ENCODE results near the gene CYP3A4. TPM values are rescaled to one million over a fixed set of nuclear protein-coding genes. Genes with fewer than 3 reads are reported as not detected.
A peak's percentile ranks its signal among the peaks of the same experiment; 100 is the strongest.

CYP3A4 gene
- total and polyA plus RNA-seq, 2 of the 13 experiments (the other 11 are each of a cell fraction or from before 2014, with no cell fraction given): 0.11 to 0.24 TPM

DNA sequence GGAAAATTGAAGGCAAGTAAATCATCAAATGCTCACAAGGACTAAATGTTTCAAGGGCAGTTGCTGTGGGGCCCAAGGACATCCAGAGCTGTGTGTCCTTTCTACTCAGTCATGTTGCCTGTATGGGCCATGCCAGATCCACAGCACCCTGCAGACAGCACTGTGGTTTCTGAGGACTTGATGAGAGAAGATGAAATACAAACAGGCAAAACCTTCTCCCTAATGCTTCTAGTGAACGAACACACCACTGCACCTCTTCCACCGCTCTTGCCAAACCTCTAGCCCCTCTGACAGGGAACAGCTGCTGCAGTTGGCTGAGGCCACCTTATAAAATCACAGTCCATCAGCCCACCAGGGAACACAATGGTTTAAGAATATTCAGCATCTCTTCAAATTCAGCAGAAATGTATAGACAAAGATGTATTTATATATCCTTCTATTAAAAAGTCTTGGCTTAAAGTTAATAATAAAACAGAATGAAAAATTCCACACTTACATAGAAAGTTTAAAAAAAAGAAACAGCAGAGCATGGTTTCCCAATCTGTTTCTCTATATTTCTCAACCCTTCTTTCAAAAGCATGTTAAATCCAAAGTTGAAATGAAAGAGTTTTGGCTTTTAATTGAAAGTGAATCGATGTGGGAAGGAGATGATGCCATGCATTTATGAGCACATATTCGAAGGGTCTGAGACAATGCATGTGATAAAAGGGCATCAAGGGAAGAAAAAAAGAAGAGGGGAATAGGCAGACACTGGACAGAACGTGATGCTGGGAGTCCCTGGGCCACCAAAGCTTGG is 63.0 kb downstream of the CYP3A4 start (continued):
- TF ChIP-seq ZNF512B (CRISPR knock-in tag; IDR thresholded peaks at IDR 0.05; ENCODE audit: borderline replicate concordance): 0 out of 2 replicates have a peak, but pooled peaks have one; percentile 38
- no peak for TF ChIP-seq NCOA5 (CRISPR knock-in tag; IDR thresholded peaks at IDR 0.05)
- no peak for TF ChIP-seq GMEB2 (CRISPR knock-in tag; IDR thresholded peaks at IDR 0.05; ENCODE audit: low read depth)
- TF ChIP-seq RBFOX2 (IDR thresholded peaks at IDR 0.05; ENCODE audit: low read depth, low read length): 0 out of 2 replicates have a peak, but pooled peaks have one; percentile 27
- TF ChIP-seq KAT2B (IDR thresholded peaks at IDR 0.05; ENCODE audit: borderline replicate concordance, low read depth, low read length): no peak
- no peak for TF ChIP-seq ZMYM3 (CRISPR knock-in tag; IDR thresholded peaks at IDR 0.05)
- TF ChIP-seq, protein P1, sequence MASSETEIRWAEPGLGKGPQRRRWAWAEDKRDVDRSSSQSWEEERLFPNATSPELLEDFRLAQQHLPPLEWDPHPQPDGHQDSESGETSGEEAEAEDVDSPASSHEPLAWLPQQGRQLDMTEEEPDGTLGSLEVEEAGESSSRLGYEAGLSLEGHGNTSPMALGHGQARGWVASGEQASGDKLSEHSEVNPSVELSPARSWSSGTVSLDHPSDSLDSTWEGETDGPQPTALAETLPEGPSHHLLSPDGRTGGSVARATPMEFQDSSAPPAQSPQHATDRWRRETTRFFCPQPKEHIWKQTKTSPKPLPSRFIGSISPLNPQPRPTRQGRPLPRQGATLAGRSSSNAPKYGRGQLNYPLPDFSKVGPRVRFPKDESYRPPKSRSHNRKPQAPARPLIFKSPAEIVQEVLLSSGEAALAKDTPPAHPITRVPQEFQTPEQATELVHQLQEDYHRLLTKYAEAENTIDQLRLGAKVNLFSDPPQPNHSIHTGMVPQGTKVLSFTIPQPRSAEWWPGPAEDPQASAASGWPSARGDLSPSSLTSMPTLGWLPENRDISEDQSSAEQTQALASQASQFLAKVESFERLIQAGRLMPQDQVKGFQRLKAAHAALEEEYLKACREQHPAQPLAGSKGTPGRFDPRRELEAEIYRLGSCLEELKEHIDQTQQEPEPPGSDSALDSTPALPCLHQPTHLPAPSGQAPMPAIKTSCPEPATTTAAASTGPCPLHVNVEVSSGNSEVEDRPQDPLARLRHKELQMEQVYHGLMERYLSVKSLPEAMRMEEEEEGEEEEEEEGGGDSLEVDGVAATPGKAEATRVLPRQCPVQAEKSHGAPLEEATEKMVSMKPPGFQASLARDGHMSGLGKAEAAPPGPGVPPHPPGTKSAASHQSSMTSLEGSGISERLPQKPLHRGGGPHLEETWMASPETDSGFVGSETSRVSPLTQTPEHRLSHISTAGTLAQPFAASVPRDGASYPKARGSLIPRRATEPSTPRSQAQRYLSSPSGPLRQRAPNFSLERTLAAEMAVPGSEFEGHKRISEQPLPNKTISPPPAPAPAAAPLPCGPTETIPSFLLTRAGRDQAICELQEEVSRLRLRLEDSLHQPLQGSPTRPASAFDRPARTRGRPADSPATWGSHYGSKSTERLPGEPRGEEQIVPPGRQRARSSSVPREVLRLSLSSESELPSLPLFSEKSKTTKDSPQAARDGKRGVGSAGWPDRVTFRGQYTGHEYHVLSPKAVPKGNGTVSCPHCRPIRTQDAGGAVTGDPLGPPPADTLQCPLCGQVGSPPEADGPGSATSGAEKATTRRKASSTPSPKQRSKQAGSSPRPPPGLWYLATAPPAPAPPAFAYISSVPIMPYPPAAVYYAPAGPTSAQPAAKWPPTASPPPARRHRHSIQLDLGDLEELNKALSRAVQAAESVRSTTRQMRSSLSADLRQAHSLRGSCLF (CRISPR knock-in tag; IDR thresholded peaks at IDR 0.05; ENCODE audit: borderline replicate concordance): no peak
- TF ChIP-seq, protein P2, sequence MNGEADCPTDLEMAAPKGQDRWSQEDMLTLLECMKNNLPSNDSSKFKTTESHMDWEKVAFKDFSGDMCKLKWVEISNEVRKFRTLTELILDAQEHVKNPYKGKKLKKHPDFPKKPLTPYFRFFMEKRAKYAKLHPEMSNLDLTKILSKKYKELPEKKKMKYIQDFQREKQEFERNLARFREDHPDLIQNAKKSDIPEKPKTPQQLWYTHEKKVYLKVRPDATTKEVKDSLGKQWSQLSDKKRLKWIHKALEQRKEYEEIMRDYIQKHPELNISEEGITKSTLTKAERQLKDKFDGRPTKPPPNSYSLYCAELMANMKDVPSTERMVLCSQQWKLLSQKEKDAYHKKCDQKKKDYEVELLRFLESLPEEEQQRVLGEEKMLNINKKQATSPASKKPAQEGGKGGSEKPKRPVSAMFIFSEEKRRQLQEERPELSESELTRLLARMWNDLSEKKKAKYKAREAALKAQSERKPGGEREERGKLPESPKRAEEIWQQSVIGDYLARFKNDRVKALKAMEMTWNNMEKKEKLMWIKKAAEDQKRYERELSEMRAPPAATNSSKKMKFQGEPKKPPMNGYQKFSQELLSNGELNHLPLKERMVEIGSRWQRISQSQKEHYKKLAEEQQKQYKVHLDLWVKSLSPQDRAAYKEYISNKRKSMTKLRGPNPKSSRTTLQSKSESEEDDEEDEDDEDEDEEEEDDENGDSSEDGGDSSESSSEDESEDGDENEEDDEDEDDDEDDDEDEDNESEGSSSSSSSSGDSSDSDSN (CRISPR knock-in tag; IDR thresholded peaks at IDR 0.05): peak; percentile 18; the same call in 1 of the 2 replicates

Data from HepG2 (cell line).